Breast epithelium (tissue), 3 donors: Measurements from ENCODE around the gene POLR2I.

ENCODE experiments used
- POLR2A ChIP-seq: fragments of 450-650 bp; IDR thresholded peaks from one replicate; pipeline ENCODE4 v1.6.1; 2016; ENCODE audit warnings: antibody characterized with exemption, mild to moderate bottlenecking, moderate library complexity
- POLR2AphosphoS5 ChIP-seq, 3 donors: sonication (generic); formaldehyde crosslinking; IDR thresholded peaks; one replicate each; pipeline ENCODE4 v1.6.1; 2017; ENCODE audit warnings: antibody characterized with exemption in 3 of 3
- TF ChIP-seq, protein P1 (sequence below), 3 donors: fragments of 450-650 bp; IDR thresholded peaks; one replicate each; pipeline ENCODE4 v1.5.1; 2016 to 2017; ENCODE audit warnings: antibody characterized with exemption in 3 of 3, mild to moderate bottlenecking in 3 of 3, moderate library complexity in 3 of 3

DNA sequence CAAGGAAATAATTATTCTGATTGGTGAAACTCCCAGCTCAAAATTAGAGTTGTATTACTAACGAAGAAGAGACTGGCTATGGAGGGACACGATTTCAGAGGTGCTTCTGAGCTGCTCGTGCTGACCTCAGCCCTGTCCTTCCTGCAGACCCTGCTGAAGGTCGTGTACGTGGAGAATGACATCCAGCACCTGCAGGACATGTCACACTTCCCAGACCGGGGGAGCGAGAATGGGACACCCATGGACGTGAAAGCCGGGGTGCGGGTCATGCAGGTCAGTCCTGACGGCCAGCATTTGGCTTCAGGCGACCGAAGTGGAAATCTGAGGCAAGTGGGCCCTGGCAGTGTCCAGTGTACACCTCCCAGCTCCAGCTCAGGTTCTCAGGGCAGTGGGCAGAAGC lies 31.8 kb downstream of the POLR2I start:
- TF ChIP-seq, protein P1, sequence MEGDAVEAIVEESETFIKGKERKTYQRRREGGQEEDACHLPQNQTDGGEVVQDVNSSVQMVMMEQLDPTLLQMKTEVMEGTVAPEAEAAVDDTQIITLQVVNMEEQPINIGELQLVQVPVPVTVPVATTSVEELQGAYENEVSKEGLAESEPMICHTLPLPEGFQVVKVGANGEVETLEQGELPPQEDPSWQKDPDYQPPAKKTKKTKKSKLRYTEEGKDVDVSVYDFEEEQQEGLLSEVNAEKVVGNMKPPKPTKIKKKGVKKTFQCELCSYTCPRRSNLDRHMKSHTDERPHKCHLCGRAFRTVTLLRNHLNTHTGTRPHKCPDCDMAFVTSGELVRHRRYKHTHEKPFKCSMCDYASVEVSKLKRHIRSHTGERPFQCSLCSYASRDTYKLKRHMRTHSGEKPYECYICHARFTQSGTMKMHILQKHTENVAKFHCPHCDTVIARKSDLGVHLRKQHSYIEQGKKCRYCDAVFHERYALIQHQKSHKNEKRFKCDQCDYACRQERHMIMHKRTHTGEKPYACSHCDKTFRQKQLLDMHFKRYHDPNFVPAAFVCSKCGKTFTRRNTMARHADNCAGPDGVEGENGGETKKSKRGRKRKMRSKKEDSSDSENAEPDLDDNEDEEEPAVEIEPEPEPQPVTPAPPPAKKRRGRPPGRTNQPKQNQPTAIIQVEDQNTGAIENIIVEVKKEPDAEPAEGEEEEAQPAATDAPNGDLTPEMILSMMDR (IDR thresholded peaks at IDR 0.05), result no peak
- TF ChIP-seq POLR2AphosphoS5 (IDR thresholded peaks at IDR 0.05), result no peak
- TF ChIP-seq POLR2A, result no peak
